Panc1 (cell line): ENCODE data around the gene TOP3A.

Experiments used
- CTCF ChIP-seq: fragments of 450-650 bp; IDR thresholded peaks from 2 replicates; pipeline ENCODE4 v1.5.1; 2017; ENCODE audit warnings: mild to moderate bottlenecking
- POLR2AphosphoS5 ChIP-seq: IDR thresholded peaks from 2 replicates; pipeline ENCODE4 v1.6.1; 2012; ENCODE audit warnings: mild to moderate bottlenecking, low read depth, low read length, moderate library complexity
- REST ChIP-seq, 2 experiments: IDR thresholded peaks; 2 replicates each; pipeline ENCODE4 v1.6.1; 2011 to 2012; ENCODE audit warnings: low read depth in 2 of 2, control low read depth in 1 of 2, low read length in 1 of 2, mild to moderate bottlenecking in 1 of 2, moderate library complexity in 1 of 2; ENCODE audit not compliant: insufficient read depth in 1 of 2
- SIN3A ChIP-seq: IDR thresholded peaks from 2 replicates; pipeline ENCODE4 v1.6.1; 2012; ENCODE audit warnings: low read depth, mild to moderate bottlenecking, low read length, moderate library complexity, borderline replicate concordance; ENCODE audit not compliant: insufficient read depth
- TCF7L2 ChIP-seq: IDR thresholded peaks from 2 replicates; pipeline ENCODE4 v1.6.1; 2011; ENCODE audit warnings: mild to moderate bottlenecking, low read depth, low read length, inconsistent platforms

- no peak for TF ChIP-seq CTCF
- TF ChIP-seq POLR2AphosphoS5: no peak
- no peak for TF ChIP-seq TCF7L2
- TF ChIP-seq REST (IDR thresholded peaks at IDR 0.05; ENCODE audit: insufficient read depth in 1 of 2, low read depth in 2 of 2, low read length in 1 of 2): no peak
- no peak for TF ChIP-seq SIN3A
These were observed 83.6 kb downstream of the TOP3A start for GRCh38 chr17:18231164-18231563.
